Prostate gland (tissue), 2 donors: ENCODE results near the gene CYBA.

Experiments
- POLR2AphosphoS5 ChIP-seq: sonication (generic); formaldehyde crosslinking; IDR thresholded peaks from one replicate; pipeline ENCODE4 v1.6.1; 2017; ENCODE audit warnings: antibody characterized with exemption
- TF ChIP-seq, protein P1 (sequence below), 4 experiments: fragments of 200-600 bp in 2 of 4; fragments of 450-650 bp in 2 of 4; sonication (generic) in 2 of 4; IDR thresholded peaks; 1 replicate in 3 of 4; 2 replicates in 1 of 4; pipeline ENCODE4 v1.5.1; 2016 to 2019; ENCODE audit warnings: antibody characterized with exemption in 4 of 4, mild to moderate bottlenecking in 2 of 4, moderate library complexity in 2 of 4

DNA sequence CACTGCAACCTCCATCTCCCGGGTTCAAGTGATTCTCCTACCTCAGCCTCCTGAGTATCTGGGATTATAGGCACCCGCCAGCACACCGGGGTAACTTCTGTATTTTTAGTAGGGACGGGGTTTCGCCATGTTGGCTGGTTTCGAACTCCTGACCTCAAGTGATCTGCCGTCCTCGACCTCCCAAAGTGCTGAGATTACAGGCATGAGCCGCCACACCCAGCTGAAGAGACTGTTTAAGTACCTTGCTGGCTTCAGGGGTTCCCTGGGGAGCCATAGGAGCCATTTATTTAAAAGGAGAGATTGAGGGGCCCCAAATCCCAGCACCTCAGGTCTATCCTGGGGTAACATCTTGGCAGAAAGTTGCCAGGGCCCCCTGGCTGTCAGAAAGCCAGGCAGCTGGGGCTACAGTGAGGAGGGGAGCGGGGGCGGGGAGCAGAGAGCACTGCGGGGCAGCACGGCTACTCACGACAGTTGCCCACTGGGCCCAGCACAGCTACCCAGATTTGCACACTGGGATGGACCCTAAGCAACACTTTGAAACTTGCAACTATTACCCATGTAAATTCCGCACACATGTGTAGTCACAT lies 33.8 kb upstream of the CYBA start:
- TF ChIP-seq, protein P1, sequence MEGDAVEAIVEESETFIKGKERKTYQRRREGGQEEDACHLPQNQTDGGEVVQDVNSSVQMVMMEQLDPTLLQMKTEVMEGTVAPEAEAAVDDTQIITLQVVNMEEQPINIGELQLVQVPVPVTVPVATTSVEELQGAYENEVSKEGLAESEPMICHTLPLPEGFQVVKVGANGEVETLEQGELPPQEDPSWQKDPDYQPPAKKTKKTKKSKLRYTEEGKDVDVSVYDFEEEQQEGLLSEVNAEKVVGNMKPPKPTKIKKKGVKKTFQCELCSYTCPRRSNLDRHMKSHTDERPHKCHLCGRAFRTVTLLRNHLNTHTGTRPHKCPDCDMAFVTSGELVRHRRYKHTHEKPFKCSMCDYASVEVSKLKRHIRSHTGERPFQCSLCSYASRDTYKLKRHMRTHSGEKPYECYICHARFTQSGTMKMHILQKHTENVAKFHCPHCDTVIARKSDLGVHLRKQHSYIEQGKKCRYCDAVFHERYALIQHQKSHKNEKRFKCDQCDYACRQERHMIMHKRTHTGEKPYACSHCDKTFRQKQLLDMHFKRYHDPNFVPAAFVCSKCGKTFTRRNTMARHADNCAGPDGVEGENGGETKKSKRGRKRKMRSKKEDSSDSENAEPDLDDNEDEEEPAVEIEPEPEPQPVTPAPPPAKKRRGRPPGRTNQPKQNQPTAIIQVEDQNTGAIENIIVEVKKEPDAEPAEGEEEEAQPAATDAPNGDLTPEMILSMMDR (IDR thresholded peaks at IDR 0.05), result no peak
- TF ChIP-seq POLR2AphosphoS5, result no peak
